Mesodermal cell (in vitro differentiated cells): ENCODE results near the gene CRYBA2.

ENCODE experiments used
- H3K27ac ChIP-seq: 2 replicates; pipeline ENCODE4 v1.7.0; 2013; ENCODE audit warnings: mild to moderate bottlenecking, low read depth, low read length, moderate library complexity; ENCODE audit not compliant: severe bottlenecking
- H3K36me3 ChIP-seq: 2 replicates; pipeline ENCODE4 v1.7.1; 2013; ENCODE audit warnings: mild to moderate bottlenecking, low read length, moderate library complexity; ENCODE audit not compliant: control insufficient read depth, insufficient read depth
- H3K4me1 ChIP-seq: one replicate; pipeline ENCODE4 v1.7.1; 2013; ENCODE audit warnings: mild to moderate bottlenecking, low read length; ENCODE audit not compliant: insufficient read depth, control insufficient read depth, poor library complexity, severe bottlenecking
- H3K4me3 ChIP-seq: 2 replicates; pipeline ENCODE4 v1.7.0; 2013; ENCODE audit warnings: low read length, control low read depth, mild to moderate bottlenecking; ENCODE audit not compliant: insufficient read depth, poor library complexity, severe bottlenecking; ENCODE audit errors: extremely low read depth
- H3K9me3 ChIP-seq: 2 replicates; pipeline ENCODE4 v1.7.1; 2013; ENCODE audit warnings: mild to moderate bottlenecking, low read length, moderate library complexity; ENCODE audit not compliant: control insufficient read depth
- WGBS, 2 experiments: methylation state at CpG; one replicate each; pipeline ENCODE4 v1.1.5; 2013; ENCODE audit warnings: missing lambda C conversion rate in 2 of 2; ENCODE audit not compliant: insufficient coverage in 2 of 2; 5-methylcytosine and 5-hydroxymethylcytosine counted together

CRYBA2 gene

GRCh38 chr2:218961651-218962570 is 31.3 kb downstream of the CRYBA2 start:
- Histone ChIP-seq H3K9me3 (no peaks in the 10 kb centered on the region), H3K36me3 (no peaks in the 10 kb centered on the region), H3K4me1 (peaks cover 16% of the 10 kb centered on the region), H3K4me3 (no peak overlapping the region), H3K27ac (no peak overlapping the region)
- WGBS, 2 experiments, result 18 to 28% methylated on average over 19 to 24 of the region's 34 CpGs

DNA sequence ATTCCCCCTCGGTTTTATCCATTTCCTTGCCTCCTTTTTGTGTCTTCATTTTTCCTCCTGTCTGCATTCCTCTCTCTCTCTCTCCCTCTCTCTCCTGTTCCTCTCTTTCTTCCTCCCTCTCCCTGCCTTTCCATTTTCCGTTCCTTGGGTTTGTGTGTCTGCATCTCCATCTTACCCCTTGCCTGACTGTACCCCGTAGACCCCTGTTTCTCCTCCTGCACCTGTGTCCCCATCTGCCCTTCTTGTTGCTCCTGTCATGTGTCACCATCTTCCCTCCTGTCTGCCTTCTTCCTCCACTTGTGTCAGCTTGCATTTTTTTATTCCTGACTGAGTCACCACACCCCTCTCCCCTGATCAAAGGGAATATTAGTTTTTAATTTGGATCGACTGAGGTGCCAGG is 32.0 kb downstream of the CRYBA2 start:
- peaks cover 16% of the 10 kb centered on the region for H3K4me1 ChIP-seq
- no peaks in the 10 kb centered on the region for H3K9me3 ChIP-seq
- no peaks in the 10 kb centered on the region for H3K36me3 ChIP-seq
- H3K4me3 ChIP-seq, result no peak overlapping the region
- no peak overlapping the region for H3K27ac ChIP-seq
- 8 to 12% methylated on average over 3 of the region's 4 CpGs for WGBS, 2 experiments

GRCh38 chr2:218960309-218961165 is 32.7 kb downstream of the CRYBA2 start:
- no peak overlapping the region for H3K27ac ChIP-seq
- no peaks in the 10 kb centered on the region for H3K9me3 ChIP-seq
- peaks cover 16% of the 10 kb centered on the region for H3K4me1 ChIP-seq
- no peak overlapping the region for H3K4me3 ChIP-seq
- H3K36me3 ChIP-seq, result no peaks in the 10 kb centered on the region
- 3 to 4% methylated on average over 48 to 68 of the region's 87 CpGs for WGBS, 2 experiments

DNA sequence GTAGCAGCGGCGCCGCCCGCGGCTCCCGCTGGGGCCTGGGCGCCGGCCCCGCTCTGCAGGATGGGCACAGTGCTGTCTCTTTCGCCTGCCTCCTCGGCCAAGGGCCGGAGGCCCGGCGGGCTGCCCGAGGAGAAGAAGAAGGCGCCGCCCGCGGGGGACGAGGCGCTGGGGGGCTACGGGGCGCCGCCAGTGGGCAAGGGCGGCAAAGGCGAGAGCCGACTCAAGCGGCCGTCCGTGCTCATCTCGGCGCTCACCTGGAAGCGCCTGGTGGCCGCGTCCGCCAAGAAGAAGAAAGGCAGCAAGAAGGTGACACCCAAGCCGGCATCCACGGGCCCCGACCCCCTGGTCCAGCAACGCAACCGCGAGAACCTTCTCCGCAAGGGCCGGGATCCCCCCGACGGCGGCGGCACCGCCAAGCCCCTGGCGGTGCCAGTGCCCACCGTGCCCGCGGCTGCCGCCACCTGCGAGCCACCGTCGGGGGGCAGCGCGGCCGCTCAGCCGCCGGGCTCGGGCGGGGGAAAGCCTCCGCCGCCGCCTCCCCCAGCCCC is 33.4 kb downstream of the CRYBA2 start:
- Histone ChIP-seq H3K27ac (no peak overlapping the region), H3K9me3 (no peaks in the 10 kb centered on the region), H3K36me3 (no peaks in the 10 kb centered on the region), H3K4me3 (peak overlapping the region; percentile 40), H3K4me1 (peaks cover 16% of the 10 kb centered on the region)
- 2 to 3% methylated on average over 57 to 61 of the region's 67 CpGs for WGBS, 2 experiments

- peak within 1 kb of the TSS; percentile 40 for H3K4me3 ChIP-seq
- H3K9me3 ChIP-seq, result no peaks in the 10 kb centered on the region
- no peak within 1 kb of the TSS for H3K27ac ChIP-seq
- H3K36me3 ChIP-seq, result no peaks in the 10 kb centered on the region
- 0 to 2% methylated on average over 13 to 25 of the region's 37 CpGs for WGBS, 2 experiments
- H3K4me1 ChIP-seq, result peaks cover 14% of the 10 kb centered on the region
Observed at GRCh38 chr2:218959141-218959731, 34.0 kb downstream of the CRYBA2 start, which contains the start of gene CDK5R2. Gene CDK5R2, plus strand, starts transcription at chr2:218959666. Its CDS starts 155 bp downstream, at chr2:218959821.

- Histone ChIP-seq H3K4me1 (peaks cover 5% of the 10 kb centered on the region), H3K36me3 (no peaks in the 10 kb centered on the region), H3K4me3 (no peak overlapping the region), H3K9me3 (no peaks in the 10 kb centered on the region), H3K27ac (no peak overlapping the region)
- WGBS, 2 experiments, result no CpG with 5 or more reads among the region's 1 CpG
Observed at GRCh38 chr2:218958276-218958675, 34.9 kb downstream of the CRYBA2 start.

- Histone ChIP-seq H3K36me3 (no peaks in the 10 kb centered on the region), H3K9me3 (no peaks in the 10 kb centered on the region), H3K27ac (no peak overlapping the region), H3K4me1 (peaks cover 5% of the 10 kb centered on the region), H3K4me3 (no peak overlapping the region)
- WGBS, 2 experiments, result 73 to 80% methylated on average over 4 of the region's 4 CpGs
Observed at GRCh38 chr2:218957671-218958070, 35.6 kb downstream of the CRYBA2 start.

DNA sequence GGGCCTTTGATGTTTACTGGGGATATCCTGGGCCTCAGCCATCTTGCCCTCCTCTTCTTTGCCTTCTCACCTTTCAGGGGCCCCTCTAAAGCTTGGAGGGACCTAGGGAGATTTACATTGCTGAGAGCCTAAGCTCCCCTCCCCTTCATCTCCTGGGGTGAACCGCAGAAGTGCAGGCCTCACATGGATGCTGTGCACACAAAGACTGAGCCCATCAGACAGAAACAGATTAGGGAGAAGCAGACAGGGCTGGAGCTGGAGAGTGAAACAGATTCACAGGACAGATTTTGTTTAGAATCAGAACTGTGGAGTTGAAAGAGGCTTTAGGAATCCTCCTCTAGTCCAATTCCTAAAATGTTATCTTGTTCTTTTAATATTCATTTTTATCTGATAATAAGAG is 37.2 kb downstream of the CRYBA2 start:
- H3K4me3 ChIP-seq, result no peak overlapping the region
- H3K9me3 ChIP-seq, result no peaks in the 10 kb centered on the region
- H3K36me3 ChIP-seq, result no peaks in the 10 kb centered on the region
- H3K4me1 ChIP-seq, result peaks cover 5% of the 10 kb centered on the region
- no peak overlapping the region for H3K27ac ChIP-seq
- WGBS, 2 experiments, result no CpG with 5 or more reads among the region's 1 CpG

- no peaks in the 10 kb centered on the region for H3K4me1 ChIP-seq
- 88 to 95% methylated on average over 4 to 6 of the region's 8 CpGs for WGBS, 2 experiments
- no peaks in the 10 kb centered on the region for H3K36me3 ChIP-seq
- no peaks in the 10 kb centered on the region for H3K9me3 ChIP-seq
- H3K4me3 ChIP-seq, result no peak overlapping the region
- H3K27ac ChIP-seq, result no peak overlapping the region
Observed at GRCh38 chr2:218954541-218955300, 38.5 kb downstream of the CRYBA2 start.
